NCI-H2227 (cell line): Measurements from ENCODE around the gene SMAGP.
"Not testable (repeated sequence)": the region's sequence is repeated elsewhere in the genome, so short reads cannot be mapped to it uniquely, and the experiment has no call there.

Experiments
- DNase-seq: peaks from one replicate; lab custom pipeline; 2025; ENCODE audit not compliant: unreplicated experiment; lab: John Stamatoyannopoulos, UW

The SMAGP gene

GRCh38 chr12:51265024-51265423 lies 5.2 kb downstream of the SMAGP start:
- DNase-seq = no peak

- no peak for DNase-seq
These were observed 5.9 kb downstream of the SMAGP start for GRCh38 chr12:51264297-51264696.

- no peak for DNase-seq
These were observed 6.9 kb downstream of the SMAGP start for GRCh38 chr12:51263341-51263740.

DNA sequence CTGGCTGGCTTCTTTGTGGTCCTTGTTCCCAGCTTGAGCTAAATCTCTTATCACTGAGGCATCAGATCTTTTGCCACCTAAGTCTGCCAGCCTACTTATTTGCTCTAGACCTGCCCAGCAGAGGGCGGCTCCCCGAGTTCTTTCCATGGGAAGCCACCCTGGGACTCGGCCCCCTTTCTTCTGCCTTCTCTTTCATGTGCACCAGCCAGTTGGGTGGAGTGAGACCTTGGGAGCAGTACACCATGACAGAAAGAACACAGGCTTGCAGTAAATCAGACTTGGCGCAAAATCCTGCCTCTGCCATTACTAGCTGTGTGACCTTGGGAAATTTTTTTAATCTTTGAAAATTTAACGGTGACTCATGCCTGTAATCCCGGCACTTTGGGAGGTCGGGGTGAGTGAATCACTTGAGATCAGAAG lies 7.4 kb downstream of the SMAGP start:
- DNase-seq = peak; percentile 47

DNA sequence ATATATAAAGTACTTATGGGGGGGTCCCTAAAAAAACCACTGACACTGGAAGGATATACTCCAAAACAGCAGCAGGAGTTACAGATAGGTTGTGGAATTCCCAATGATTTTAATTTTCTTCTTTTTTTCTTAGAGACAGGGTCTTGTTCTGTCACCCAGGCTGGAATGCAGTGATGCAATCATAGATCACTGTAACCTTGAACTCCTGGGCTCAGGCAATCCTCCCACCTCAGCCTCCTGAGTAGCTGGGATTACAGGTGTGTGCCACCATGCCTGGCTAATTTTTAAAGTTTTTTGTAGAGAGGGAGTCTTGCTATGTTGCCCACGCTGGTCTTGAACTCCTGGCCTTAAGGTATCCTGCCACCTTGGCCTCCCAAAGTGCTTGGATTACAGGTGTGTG lies 10.6 kb downstream of the SMAGP start:
- DNase-seq = not testable (repeated sequence)

GRCh38 chr12:51254536-51254935 lies 15.7 kb downstream of the SMAGP start:
- no peak for DNase-seq

DNA sequence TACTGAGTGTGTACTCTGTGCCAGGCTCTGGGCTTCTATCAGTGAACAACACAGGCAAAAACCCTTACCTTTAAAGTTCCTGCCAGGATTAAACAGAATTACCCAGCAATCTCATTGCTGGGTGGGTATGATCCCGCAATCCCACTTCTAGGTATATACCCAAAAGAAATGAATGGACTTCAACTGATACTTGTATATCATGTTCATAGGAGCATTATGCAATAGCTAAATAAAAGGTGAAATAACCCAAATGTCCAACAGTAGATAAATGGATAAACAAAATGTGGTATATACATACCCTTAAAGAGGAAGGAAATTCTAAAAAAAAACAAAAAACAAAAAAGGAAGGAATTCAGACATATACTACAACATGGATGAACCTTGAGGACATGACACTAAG lies 16.9 kb downstream of the SMAGP start:
- DNase-seq = no peak

GRCh38 chr12:51247523-51248206 lies 22.6 kb downstream of the SMAGP start:
- DNase-seq = no peak

DNA sequence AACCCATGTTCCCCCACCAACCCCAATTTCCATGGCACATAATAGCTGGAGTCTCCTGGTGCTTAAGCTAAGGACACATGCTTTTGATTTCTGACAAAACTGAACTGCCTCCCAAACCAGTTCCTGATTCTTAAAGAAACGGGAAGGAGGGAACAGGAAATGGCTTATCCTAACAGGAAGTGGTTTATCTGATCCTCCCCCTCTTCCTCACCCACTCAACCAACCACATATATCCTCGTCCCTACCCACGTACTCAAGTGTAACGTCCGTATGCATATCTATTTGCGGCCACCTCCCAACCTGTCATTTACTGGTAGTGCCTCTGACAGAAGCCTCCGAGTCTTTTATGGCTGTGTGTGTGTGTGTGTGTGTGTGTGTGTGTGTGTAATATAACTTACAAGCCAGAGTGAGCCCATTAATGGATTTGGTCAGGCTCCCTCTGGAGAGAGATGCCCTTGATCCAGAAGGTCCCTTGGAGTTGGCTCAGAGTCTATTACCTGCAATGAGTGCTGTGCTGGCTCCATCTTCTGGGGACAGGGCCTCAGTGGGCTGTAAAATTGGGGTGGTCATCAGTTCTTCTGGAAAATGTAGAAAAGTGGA lies 23.9 kb downstream of the SMAGP start:
- DNase-seq = peak; percentile 47

DNA sequence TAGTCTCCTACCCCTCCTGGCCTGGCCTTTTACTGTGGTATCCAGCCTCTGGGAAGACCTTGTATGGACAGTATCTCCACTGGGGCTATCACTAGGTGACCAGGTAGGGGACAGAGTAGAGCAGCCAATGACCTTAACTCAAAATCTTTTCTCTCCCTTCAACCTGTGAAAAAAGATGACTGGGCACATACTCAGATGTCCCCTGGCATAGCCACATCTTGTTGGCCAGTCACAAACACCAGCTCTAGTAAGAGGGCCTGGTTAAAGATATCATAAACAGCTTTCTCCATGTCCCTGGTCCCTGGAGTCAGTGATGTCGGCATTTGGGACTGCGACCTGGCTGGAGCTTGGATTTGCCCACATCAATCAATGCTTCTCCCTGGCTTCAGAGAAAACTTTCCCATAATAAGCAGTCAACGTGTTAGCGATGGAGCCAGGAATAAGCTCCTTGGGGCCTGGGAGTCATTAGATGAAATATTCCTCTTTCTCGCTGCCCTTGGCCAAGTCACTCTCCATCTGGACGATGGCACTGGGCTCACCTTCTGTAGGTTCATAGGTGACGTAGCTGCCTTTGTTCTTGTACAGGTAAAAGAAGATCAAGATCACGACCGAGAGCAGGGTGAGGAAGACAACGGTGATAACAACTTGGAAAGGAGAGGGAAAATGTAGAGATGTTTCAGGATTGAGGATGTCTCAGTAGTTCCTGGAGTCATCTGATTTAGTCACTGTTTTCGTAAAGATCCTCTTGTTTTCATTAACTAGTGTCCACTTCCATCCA lies 24.6 kb downstream of the SMAGP start:
- DNase-seq = no peak

DNA sequence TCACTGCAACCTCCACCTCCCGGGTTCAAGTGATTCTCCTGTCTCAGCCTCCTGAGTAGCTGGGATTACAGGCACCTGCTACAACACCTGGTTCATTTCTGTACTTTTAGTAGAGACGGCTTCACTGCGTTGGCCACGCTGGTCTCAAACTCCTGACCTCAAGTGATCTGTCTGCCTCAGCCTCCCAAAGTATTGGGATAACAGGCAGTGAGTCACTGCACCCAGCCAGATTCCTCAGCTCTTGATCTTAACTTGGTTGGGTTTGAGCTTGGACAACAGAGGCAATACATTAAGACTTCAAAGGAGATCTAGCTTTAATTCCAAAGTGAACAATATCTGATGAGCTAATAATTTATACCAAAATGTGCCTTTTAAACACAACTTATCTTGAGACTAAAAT lies 25.9 kb downstream of the SMAGP start:
- no peak for DNase-seq

DNA sequence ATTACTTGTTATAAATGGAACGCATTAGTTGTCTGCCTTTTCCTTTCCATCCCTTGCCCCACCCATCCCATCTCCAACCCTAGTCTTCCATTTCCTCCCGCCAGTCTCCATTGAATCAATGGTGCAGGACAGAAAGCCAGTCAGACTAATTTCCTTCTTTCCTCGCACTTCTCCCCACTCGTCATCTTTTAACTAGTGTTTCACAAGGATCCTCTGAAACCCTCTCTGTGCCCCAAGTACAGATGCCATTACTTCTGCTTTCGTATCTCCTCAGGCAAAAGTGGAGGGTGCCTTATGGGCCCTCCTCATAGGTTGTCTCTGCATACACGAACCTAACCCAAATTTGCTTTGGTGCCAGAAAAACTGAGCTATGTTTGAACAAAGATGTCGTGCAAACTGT lies 27.3 kb downstream of the SMAGP start:
- no peak for DNase-seq

DNA sequence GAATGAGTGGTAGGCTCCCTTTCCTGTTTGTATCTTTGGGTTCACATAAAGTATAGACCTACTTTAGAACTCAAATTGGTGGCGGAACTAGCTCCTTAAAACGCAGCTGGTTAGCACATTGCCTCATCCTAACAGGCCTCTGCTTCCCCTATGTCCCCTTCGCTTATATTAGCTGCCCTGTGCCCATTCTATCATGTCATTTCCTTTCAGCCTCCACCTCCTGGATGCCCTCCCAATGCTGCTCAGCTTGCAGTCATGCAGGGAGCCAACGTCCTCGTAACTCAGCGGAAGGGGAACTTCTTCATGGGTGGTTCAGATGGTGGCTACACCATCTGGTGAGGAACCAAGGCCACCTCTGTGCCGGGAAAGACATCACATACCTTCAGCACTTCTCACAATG lies 28.1 kb downstream of the SMAGP start:
- no peak for DNase-seq

GRCh38 chr12:51240971-51241370 lies 29.2 kb downstream of the SMAGP start:
- no peak for DNase-seq

DNA sequence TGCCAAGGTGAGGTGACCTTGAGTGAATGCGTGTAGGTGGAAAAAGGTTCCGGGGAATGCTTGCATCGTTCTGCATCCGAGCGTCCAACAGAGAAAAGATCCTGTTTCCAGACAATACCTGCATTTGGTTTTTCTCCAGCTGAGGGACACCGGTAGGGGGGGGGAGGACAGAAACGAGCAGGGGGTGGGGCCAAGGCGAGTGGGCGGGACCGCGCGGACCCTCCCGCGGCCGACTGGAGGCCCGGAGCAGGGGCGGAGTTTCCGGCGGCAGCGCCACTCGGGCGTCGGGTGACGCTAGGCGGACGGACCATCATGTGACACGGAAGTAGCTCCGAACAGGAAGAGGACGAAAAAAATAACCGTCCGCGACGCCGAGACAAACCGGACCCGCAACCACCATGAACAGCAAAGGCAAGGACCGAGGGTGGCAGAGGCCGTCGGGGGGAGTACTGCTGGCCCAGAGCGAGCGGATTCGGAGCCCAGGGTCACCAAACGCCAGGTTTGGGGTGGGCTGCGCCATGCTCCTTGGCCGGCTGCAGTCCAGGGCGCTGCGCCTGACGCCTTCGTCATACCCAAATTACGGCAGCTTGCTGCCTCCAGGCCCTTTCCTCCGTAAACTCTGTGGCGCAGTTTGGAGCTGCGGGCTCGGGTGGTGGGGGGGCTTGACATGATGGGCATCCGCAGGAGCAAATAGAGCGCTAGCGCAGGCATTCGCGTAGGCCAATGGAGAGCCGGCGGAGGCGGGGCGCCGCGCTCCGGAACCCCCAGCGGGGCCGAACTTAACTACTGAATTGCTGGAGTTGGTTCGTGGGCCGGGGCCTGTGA lies 31.5 kb downstream of the SMAGP start, which contains the start of gene DAZAP2:
DAZAP2 (plus strand) TSS at position 317 of the 825 bp plus-strand sequence; CDS start at position 399, 82 bp downstream.
- DNase-seq = peak; percentile 93

DNA sequence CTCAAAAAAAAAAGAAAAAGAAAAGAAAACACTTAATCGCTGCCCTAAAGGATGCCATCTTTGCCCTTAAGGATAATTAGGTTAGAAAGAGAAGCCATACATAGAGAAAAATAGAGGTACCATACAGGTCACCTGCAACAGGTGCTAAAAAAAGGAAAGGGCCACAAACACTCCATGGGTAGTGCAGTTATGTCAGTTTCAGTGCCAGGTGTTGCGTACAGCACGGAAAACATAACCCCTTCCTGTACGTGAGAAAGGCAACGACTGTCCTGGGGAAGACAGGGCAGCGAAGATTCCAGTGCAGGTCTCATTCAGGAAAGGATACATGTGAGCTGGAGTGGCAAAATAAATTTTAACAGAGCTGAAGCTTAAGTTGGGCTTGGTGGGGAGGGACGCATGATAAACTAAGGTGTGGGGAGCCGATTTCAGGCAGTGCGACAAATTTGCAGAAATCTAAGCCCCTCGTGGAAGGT lies 32.1 kb downstream of the SMAGP start:
- no peak for DNase-seq

DNA sequence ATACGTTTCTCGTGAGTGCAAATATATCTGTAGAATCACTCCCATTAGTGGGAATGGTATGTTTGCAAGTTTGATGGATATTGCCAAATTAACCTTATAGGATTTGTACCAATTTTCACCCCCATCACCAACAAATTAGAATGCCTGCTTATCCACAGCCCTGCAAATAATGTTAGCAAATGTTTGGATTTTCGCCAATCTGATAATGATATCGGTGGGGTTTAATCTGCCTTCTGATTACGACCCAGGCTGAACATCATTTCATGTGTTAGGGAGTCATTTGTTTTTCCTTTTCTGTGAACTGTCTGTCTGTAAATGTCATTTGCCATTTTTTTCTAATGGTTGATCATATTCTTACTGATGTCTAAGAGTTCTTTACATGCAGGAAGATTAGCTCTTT lies 35.7 kb downstream of the SMAGP start:
- DNase-seq = no peak

DNA sequence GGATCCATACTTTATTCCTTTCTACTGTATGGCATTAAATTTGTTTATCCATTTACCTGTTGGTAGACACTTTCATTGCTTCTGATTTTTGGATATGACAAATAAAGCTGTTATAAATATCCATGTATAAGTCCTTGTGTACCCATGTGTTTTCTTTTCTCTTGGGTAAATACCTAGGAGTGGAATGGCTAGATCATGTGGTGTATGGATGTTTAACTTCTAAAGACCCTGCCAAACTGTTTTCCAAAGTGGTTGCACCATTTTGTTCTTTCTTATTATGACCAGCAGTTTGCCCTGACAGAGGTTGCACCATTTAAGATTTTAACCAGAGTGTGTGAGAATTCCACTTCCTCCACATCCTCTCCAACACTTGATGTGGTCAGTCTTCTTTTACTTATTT lies 37.6 kb downstream of the SMAGP start:
- no peak for DNase-seq

GRCh38 chr12:51229116-51229809 lies 41.0 kb downstream of the SMAGP start:
- DNase-seq = no peak

DNA sequence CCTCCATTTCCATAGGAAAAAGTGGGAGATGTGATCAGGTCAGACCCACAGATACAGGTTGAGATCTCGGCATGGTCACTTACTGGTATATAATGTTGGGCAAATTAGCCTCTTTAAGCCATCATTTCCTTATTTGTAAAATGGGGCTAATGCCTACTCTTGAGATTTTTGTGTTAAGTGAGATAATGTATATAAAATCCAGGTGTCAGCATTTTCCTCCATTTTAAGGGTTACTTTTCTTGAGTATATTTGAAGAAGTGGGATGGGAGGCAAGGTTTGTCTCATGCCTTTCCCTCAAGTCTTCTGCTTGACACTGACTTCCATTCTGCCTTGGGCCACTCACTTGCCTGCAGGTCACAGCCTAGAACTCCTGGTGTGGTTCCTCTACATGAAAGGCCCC lies 42.3 kb downstream of the SMAGP start:
- DNase-seq = no peak
